ENCODE data around the gene TCERG1L. TPM values are rescaled to one million over a fixed set of nuclear protein-coding genes. Genes with fewer than 3 reads are reported as not detected.

The TCERG1L gene
- total RNA-seq, 1 donor from 2014 or later = 0.31 TPM

GRCh38 chr10:131314799-131315198 is 3.3 kb upstream of the TCERG1L start:
- DNase-seq = no peak

- no peak for DNase-seq
Measured at GRCh38 chr10:131314148-131314547, 2.6 kb upstream of the TCERG1L start.

- DNase-seq = no peak
Measured at GRCh38 chr10:131313377-131313776, 1.9 kb upstream of the TCERG1L start.

- peak; percentile 82 for DNase-seq
Measured at GRCh38 chr10:131312478-131312836, 936 bp upstream of the TCERG1L start.

GRCh38 chr10:131311402-131311660 is 190 bp downstream of the TCERG1L start:
- no peak for DNase-seq

GRCh38 chr10:131310551-131311401 is 745 bp downstream of the TCERG1L start:
- DNase-seq = peak; percentile 21

GRCh38 chr10:131310142-131310541 is 1.4 kb downstream of the TCERG1L start:
- DNase-seq = peak; percentile 10

GRCh38 chr10:131300508-131300907 is 11.0 kb downstream of the TCERG1L start:
- no peak for DNase-seq

GRCh38 chr10:131290781-131291180 is 20.7 kb downstream of the TCERG1L start:
- no peak for DNase-seq

- DNase-seq = no peak
Measured at GRCh38 chr10:131288648-131289047, 22.9 kb downstream of the TCERG1L start.

- no peak for DNase-seq
Measured at GRCh38 chr10:131282961-131283360, 28.6 kb downstream of the TCERG1L start.

- no peak for DNase-seq
Measured at GRCh38 chr10:131280101-131280500, 31.4 kb downstream of the TCERG1L start.

- DNase-seq = no peak
Measured at GRCh38 chr10:131279516-131279915, 32.0 kb downstream of the TCERG1L start.

- no peak for DNase-seq
Measured at GRCh38 chr10:131277969-131278368, 33.6 kb downstream of the TCERG1L start.

- no peak for DNase-seq
Measured at GRCh38 chr10:131277278-131277677, 34.2 kb downstream of the TCERG1L start.

GRCh38 chr10:131275691-131276090 is 35.8 kb downstream of the TCERG1L start:
- DNase-seq = no peak

GRCh38 chr10:131274883-131275282 is 36.6 kb downstream of the TCERG1L start:
- no peak for DNase-seq

- no peak for DNase-seq
Measured at GRCh38 chr10:131274133-131274880, 37.2 kb downstream of the TCERG1L start.

- DNase-seq = no peak
Measured at GRCh38 chr10:131273476-131273875, 38.0 kb downstream of the TCERG1L start.

GRCh38 chr10:131272897-131273451 is 38.5 kb downstream of the TCERG1L start:
- no peak for DNase-seq

- no peak for DNase-seq
Measured at GRCh38 chr10:131271966-131272365, 39.6 kb downstream of the TCERG1L start.

GRCh38 chr10:131271195-131271880 is 40.2 kb downstream of the TCERG1L start:
- DNase-seq = peak; percentile 16

All from tongue (tissue), 2 donors.